Measurements from ENCODE around the gene DLX3.

DLX3 gene

DNA sequence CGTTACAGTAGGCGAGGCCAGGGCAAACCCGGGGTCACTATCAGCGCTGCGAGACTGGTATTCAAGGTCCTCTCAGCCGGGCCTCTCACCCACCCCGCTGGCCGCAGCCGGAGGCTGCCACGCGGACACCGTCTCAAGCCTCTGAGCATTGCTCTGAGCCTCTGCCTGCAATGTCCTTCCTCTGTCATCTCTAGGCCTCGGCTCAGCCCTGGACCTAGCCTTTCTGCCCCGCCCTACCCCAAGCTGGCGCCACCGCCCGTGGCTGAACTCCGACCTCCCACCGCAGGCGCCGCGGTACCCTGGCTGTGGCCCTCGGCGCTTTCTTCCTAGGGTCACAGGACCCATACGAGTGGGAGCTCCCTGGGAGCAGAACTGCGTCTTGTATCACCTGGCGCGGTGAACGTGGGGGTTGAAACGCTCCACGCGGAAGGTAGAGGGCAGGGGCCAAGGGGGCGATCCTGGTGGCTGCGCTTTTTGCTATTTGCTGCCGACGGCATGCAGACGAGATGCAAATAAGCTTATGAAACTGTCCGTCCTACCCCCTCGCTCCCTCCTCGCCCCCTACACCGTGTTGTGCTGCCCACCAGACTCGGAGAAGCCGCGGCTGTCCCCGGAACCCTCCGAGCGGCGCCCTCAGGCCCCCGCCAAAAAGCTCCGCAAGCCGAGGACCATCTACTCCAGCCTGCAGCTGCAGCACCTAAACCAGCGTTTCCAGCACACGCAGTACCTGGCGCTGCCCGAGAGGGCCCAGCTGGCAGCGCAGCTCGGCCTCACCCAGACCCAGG is 22.3 kb downstream of the DLX3 start:
- no peak for DNase-seq (ENCODE audit: low read depth)

GRCh38 chr17:49971848-49972485 is 23.1 kb downstream of the DLX3 start:
- no peak for DNase-seq (ENCODE audit: low read depth)

DNA sequence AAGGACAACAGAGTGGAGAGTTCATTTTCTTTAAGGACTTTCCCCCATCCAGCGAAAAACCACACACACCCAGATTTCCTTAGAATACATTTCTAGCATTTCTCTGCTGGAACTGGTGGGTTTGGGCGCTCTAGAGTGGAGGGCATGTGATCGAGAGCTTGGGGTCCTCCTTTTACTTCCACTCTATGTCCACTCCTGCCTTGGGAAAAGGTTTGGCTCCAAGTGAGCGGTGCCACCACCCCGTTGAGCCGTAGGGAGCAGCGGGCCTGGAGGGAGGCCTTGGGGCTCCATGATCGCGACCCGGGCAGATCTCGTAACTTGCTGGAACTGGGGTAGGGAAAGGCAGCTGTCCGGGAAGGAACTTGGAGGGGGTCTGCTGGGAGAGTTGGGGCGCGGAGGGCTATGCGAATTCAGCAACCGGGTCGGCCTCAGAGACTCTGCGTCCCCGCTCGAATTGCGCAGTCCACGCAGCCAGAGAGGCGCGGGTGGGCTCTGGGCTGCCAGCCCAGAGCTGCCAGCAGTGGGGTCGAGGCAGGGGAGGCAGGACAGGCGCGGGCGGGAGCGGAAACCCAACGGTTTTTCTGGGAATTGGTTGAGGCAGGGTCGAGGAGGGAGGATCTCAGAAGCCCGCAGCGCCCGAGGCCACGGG is 23.7 kb downstream of the DLX3 start:
- no peak for DNase-seq (ENCODE audit: low read depth)

DNA sequence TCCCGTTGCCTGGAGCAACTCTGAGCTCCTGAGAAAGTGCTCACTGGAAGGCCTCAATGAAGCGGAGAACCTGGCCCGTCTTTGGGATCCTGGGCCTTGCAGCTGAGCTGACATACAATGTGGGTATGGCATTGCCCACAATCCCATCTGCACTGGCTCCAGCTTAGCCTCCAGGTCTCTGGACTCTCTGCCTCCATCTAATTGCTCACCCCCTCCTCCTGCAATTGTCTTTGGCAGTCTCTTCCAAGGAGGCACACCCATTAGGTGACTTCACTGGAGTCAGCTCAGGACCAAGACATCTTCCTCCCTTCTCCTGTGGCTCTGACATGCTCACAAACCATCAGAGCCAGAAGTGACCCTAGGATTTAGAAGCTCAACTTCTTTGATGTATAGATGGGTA is 24.5 kb downstream of the DLX3 start:
- no peak for DNase-seq (ENCODE audit: low read depth)

- no peak for DNase-seq (ENCODE audit: low read depth)
Observed at GRCh38 chr17:49969795-49970389, 25.1 kb downstream of the DLX3 start.

GRCh38 chr17:49969134-49969759 is 25.8 kb downstream of the DLX3 start, which contains the start of gene DLX4:
TSS of gene DLX4 (plus strand) at chr17:49969190. CDS start at chr17:49969469, 279 bp downstream.
- DNase-seq (ENCODE audit: low read depth): no peak

DNA sequence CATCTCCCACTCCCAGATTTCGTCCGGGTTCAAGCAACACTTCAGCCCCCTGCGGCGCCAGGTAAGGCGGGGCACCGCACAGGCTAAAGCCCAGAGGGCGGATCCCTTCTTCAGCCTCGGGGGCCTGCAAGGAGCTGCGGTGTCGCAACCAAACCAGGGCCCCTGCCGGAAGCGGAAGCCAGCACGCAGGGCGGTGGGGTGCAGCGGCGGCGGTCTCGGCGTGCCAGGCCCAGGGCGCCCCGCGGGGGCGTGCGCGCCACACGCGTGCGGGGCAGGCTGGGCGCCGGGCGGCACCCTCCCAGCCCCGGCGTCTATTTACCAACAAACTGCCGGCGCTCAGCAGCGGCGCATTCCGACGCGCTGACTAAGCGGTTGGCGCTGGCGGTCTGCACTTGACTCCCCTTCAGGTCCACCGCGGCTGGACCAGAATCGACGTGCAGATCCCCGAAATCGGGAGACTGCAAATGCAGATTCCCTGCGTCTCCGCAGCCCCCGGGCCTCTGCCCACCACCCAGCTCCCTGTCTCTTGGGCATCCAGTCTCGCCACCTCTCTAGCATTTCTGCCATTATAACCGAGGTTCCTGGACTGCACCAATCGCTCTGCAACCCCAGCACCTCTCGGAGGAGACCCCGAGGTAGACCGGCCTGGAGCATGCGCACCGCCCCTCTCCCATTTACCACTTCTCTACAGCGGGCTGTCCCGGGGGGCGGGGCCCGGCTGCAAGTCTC is 26.5 kb downstream of the DLX3 start:
- peak; percentile 37 for DNase-seq (ENCODE audit: low read depth)

DNA sequence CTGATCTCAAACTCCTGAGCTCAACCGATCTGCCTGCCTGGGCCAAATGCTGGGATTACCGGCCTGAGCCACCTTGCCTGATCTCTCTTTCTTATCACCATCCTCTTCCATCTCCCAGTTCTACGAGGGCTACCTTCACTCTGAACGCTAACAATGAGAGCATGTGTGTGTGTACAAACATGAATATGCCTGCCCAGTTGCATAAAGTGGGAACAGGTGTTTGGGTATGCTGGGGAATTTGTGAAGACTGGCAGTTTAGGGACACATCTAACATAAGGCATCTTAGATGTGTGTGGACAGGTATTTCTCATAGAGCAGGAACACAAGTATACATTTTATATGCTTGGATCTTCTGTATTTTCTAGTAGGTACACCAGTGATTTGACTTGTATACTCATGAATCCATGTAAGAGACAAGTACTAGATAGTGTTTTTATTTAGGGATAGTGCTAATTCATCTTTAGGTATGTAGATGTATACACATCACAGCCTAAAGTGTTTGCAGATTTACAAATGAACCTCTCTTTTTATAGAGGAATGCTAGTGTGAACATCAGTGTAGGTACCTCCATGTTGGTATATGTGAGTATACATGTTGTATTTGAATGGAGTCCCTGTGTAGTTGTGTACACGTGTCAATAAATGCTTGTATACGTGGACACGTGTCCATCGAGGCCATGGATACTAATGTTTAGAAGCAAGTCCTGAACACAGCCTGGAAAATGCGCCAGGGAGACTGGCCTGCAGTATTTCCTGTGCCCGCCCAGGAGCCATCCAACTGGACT is 27.2 kb downstream of the DLX3 start:
- no peak for DNase-seq (ENCODE audit: low read depth)

DNA sequence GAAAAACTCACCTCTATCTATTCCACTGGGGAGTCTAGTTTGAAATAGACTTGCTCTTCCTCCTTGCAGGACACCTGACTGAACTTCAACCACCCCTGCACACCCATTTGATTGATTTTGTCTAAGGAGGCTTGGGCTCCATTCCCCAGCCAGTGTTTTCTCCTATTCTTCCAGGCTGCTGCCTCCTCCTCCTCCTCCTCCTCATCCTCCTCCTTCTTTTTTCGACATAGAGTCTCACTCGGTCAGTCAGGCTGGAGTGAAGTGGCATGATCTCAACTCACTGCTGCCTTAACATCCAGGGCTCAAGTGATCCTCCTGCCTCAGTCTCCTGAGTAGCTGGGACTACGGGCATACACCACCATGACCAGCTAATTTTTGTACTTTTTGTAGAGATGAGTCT is 27.8 kb downstream of the DLX3 start:
- DNase-seq (ENCODE audit: low read depth): no peak

DNA sequence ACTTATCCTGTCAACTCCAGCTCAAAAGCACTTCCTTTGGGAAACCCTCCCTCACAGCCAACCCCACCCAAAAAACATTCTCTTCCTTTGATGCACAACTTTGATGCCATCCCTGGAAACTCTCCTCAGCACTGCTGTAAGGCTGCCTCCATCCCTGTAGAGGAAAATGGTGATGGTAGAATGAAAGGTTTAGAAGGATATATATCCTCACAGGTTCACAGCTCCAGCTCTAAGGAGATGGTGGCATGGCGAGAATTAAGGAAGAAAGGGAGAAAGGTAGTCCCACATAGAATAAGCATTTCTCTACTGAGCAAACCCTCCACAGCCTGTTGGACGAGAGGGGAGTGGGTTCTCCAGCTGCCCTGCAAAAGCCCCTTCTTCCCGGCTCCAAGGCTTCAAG is 28.3 kb downstream of the DLX3 start:
- DNase-seq (ENCODE audit: low read depth): no peak

GRCh38 chr17:49965524-49965909 is 29.5 kb downstream of the DLX3 start:
- DNase-seq (ENCODE audit: low read depth): no peak

DNA sequence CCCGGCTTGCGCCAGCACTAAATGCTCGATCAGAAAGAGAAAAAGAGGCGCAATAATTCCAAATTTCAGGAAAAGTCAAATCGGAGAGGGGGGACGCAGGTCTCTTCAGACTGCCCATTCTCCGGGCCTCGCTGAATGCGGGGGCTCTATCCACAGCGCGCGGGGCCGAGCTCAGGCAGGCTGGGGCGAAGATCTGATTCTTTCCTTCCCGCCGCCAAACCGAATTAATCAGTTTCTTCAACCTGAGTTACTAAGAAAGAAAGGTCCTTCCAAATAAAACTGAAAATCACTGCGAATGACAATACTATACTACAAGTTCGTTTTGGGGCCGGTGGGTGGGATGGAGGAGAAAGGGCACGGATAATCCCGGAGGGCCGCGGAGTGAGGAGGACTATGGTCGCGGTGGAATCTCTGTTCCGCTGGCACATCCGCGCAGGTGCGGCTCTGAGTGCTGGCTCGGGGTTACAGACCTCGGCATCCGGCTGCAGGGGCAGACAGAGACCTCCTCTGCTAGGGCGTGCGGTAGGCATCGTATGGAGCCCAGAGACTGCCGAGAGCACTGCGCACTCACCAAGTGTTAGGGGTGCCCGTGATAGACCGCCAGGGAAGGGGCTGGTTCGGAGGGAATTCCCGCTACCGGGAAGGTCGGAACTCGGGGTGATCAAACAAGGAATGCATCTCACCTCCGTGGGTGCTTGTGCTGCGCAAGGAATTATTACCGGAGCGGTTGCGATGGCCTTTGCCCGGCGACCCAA is 30.1 kb downstream of the DLX3 start:
- DNase-seq (ENCODE audit: low read depth): no peak

DNA sequence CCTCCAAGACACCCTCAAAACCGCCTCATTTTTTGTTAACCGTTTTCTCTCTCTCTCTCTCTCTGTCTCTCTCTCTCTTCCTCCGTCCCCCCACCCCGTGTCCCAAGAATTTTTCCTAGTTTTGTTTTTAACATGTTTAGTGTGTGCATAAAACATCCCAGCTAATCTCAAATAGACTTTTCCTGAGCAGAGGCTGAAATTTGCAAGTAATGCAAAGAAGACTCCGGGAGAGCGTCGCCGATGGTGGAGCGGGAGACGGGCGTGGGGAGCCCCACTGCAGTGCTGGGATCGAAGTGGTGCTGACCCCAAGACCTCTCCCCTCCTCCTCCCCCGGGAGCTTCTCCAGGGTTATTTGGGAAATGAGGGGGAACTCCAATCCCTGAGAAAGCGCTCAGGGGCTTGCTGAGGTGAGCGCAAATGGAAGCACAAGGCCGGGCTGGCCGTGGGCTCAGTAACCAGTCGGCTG is 30.7 kb downstream of the DLX3 start:
- no peak for DNase-seq (ENCODE audit: low read depth)

GRCh38 chr17:49963626-49964302 is 31.3 kb downstream of the DLX3 start:
- no peak for DNase-seq (ENCODE audit: low read depth)

- no peak for DNase-seq (ENCODE audit: low read depth)
Observed at GRCh38 chr17:49963309-49963625, 31.8 kb downstream of the DLX3 start.

GRCh38 chr17:49962599-49963308 is 32.3 kb downstream of the DLX3 start:
- DNase-seq (ENCODE audit: low read depth): no peak

GRCh38 chr17:49959183-49959935 is 35.7 kb downstream of the DLX3 start:
- no peak for DNase-seq (ENCODE audit: low read depth)

GRCh38 chr17:49958723-49959122 is 36.3 kb downstream of the DLX3 start:
- no peak for DNase-seq (ENCODE audit: low read depth)
